GM12873 (cell line): ENCODE results near the gene TCF25.
A peak's percentile ranks its signal among the peaks of the same experiment; 100 is the strongest.

Source experiments
- CTCF ChIP-seq: IDR thresholded peaks from 2 replicates; pipeline ENCODE4 v1.5.1; 2012; ENCODE audit warnings: low read depth, mild to moderate bottlenecking, moderate library complexity, low read length, control low read depth; ENCODE audit not compliant: insufficient read depth; ENCODE audit errors: missing control alignments

The TCF25 gene

GRCh38 chr16:89873109-89873971 lies at the start of gene TCF25:
TSS of gene TCF25 (plus strand) at chr16:89873592. CDS start at chr16:89873668, 76 bp downstream.
- peak; percentile 5 for TF ChIP-seq CTCF

- TF ChIP-seq CTCF, result no peak
Measured at GRCh38 chr16:89826531-89827382, 46.6 kb upstream of the TCF25 start.

GRCh38 chr16:89827383-89828198 lies 45.8 kb upstream of the TCF25 start:
- TF ChIP-seq CTCF, result no peak

- TF ChIP-seq CTCF, result no peak
Measured at GRCh38 chr16:89828199-89828869, 45.1 kb upstream of the TCF25 start, which contains the start of gene SPIRE2. TSS of gene SPIRE2 (plus strand) at chr16:89828475. CDS start at chr16:89828551, 76 bp downstream.

GRCh38 chr16:89828870-89829629 lies 44.3 kb upstream of the TCF25 start:
- no peak for TF ChIP-seq CTCF

GRCh38 chr16:89829630-89830437 lies 43.6 kb upstream of the TCF25 start:
- TF ChIP-seq CTCF, result no peak
